Fibroblast of skin of left quadriceps (primary cell): ENCODE data around the gene TAB2.
"Not testable (repeated sequence)": the region's sequence is repeated elsewhere in the genome, so short reads cannot be mapped to it uniquely, and the experiment has no call there.

ENCODE experiments used
- DNase-seq, 2 experiments: peaks; one replicate each; pipeline ENCODE4 v3.0.0-alpha.2; 2013; ENCODE audit warnings: low read depth in 2 of 2

Gene TAB2

DNA sequence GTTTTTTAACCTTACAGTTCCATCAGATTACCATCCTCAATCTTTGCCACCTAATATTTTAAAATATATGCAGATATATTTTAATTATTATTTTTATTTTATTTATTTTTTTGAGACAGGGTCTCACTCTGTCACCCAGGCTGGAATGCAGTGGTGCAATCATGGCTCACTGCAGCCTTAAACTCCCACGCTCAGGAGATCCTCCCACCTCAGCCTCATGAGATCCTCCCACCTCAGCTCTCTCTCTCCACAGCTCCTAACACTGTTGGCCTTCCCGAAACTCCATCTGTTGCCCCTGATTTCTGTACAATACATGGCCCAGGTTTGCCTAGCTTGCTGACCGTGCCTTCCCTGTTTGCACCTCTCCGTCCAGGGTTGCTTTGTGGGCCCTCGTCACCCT, 4.4 kb upstream of the TAB2 start:
- DNase-seq, result no peak

DNA sequence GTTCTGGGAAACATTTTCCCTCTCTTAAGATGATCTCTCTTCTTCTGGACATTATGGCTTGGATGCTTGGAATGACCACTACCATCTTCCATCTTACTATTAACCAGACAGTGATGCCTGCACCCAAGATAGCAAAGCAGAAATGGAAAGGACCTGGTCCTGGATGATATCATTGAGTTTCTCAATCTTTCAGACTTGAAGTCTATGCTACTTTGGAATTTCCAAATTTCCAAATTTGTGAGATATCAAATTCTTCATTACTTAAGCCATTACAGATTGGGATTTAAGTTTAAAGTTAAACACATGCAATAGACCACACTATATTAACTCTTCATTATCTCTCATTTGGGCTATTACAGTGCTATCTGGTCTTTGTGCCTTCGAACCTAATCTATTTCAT, 3.7 kb upstream of the TAB2 start:
- no peak for DNase-seq

DNA sequence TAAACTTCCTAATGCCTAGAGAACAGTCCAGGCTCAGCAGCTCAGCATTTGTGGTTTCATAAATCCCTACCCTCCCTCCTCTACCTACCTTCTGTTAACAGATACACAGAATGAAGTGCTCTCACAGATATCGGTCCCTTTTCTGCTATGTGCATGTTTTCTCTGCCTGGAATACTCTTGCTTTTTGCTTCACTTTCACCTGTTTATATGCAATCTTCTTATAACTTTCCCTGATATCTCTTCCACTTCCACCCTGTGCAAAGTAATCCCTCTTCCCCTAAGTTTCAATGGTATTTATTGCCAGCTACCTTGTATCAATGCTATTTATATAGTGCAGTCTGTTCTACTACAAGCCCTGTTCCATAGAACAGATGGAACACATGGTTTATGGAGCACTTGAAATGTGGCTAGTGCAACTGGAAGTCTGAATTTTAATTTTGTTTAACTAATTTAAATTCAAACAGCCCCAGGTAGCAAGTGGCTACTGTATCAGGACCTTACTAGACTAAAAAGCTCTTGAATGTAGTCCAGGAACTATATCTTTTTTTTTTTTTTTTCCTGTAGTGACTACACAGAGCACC, 3.1 kb upstream of the TAB2 start:
- no peak for DNase-seq

DNA sequence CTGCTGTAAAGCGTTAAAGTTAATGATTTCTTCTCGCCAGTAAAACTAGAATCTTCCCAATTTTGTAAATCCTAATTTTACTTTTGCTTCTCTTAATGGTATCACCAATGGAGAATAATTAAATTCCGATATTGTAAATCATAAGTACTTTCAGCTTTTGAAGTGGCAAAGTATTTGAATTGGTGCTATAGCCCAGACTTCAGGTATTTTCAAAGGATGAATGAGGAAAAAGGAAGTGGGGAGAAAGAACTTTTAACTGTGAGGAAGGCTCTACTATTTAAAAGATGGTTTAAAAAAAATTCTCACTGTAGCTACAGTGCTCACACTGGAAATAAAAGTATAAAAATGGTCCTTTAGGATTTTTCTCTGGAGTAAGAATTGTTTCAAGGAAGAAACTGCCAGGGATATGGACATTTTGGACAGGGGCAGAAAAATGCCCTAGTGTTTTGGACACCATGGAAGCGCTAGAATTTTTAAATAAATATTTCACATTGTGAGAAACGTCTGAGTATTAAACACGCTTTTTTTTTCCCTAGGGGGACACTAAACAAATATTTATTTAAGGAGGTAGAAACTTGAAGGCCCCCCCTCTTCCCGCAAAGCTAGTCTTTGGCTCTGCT, 1.3 kb upstream of the TAB2 start:
- DNase-seq, result no peak

DNA sequence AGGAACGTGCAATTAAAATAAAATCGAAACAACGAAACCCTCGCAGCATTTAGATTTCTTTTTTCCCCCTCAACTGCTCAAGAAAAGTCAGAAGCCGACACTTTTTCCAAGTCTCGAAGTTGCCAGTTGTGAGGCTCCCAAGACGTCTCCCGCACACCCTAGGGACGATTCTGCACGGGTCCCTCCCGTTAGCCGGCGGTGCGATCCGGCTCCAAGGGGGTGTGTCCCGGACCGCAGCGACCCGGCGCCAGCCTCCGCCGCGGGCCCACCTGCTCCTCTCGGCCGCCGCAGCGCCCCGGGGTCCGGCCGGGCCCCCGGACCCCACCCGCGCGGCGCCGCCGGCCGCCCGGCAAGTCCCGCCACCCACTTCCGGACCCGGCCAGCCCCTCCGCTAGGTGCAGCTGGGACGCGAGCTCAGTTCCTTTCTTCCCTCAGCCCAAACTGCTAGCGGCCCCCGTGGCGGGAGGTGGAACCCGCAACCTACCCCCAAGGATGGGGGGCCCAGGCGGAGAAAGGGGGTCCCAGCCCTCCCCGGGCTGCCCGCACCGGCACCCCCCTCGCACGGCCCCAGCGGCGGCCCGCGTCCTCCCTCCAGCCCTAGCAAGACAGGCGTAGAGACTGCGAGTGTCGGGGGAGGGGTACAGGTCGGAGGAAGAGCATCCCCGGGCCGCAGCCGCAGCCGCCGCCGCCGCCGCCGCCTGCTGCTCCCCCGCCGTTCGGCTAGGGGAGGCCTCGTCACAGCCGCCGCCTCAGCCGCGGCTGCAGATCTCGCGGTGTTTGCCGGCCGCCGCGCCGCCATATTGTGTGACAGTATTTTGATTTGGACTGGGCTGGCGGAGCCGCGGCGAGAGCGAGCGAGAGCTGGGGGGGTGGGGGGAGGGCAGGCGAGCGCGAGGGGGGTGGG, 520 bp upstream of the TAB2 start:
- DNase-seq, result peak; percentile 90

DNA sequence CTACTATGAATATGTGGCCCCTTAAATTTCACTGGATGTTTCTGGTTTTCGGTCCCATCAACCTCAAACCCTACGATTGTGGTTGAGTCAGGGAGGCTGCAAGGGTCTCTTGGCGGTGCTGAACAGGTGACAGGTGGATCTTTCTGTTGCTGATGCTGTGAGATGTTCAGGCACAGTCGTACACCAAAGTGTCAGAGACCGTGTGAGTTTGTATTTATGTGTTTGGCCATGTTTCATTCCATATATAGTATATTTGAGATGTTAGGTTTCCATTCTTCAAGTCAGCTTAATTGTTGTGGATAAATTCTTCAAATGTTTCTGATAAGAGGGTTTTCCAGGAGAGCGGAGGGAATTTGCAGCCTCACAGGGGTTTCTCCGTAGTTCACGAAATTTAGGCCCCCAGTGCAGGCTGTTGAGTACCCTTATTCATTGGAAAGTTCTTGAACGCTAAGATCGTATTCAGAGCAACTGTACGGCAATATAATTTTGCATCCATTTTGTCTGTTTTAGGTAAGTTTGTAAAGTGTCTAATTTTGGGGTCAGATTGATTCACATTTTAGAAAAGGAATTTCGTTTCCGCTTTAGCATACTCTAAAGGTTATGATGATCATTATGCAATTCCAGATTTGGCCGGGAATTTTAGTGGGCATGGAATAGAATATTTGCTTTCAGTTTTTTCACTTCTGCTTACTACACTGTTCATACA, 1.2 kb downstream of the TAB2 start:
- DNase-seq, result no peak

DNA sequence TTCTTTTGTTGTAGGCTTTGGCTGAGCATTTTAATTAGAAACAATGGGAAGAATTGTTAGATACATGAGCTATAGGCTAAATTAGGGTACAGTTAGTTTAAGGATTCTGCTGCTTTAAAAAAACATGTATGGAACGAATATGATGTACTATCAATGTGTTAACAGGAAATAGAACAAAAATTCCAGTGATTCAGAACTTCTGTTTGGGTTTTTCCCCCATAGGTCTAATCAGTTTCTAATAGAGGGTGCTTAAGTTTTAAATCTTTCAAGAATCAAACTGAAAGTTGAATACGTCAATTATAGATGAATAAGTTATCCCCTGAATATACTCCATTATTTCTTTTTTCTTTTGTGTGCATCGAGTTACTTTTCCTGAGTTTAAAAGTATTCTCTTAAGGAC, 1.9 kb downstream of the TAB2 start:
- DNase-seq, result no peak

DNA sequence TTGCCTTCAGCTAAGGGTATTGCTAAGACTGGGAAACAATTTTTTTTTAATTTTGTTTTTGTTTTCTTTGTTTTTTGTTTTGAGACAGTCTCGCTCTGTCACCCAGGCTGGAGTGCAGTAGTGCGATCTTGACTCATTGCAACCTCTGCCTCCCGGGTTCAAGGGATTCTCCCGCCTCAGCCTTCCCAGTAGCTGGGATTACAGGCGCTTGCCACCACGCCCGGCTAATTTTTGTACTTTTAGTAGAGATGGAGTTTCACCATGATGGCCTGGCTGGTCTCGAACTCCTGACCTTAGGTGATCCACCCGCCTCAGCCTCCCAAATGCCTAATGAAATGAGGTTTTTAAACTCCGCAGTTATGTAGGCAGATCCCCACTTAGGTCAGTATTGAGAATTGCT, 2.5 kb downstream of the TAB2 start:
- not testable (repeated sequence) for DNase-seq

DNA sequence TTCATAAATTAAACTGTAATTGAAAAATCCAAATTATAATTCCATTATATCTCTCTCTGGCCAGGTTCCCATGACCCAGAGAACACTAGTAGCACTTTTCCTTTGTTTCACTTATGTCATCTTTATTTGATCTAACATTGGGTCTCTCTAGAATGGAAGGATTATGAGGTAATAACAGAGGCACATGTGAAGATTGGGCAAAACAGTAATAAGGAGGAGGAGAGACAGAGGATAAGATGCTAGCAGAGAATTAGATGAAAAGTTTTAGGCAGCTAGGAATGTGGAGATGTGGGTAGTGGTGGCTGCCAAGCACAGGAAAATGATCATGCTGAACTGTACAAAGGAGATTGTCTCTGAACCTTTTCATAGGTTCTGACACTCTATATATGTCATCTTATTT, 3.3 kb downstream of the TAB2 start:
- no peak for DNase-seq

DNA sequence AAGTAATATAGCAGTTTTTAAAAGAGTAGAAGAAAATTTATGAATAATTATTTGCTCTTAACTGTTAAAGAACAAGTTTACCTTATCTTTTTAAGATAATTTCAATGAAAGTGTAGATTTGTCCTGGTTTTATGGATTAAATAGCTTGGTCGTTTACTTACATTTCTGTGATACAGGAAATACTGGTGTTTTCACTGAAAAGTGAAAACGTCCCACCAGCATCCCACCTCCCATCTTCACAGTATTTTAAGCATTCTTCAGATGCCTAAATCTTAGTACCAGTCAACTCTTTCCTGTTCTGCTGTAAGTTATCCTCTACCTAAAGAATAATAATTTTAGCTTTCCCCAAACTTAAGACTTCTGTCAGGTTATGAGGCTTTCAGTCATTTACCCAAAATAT, 5.8 kb downstream of the TAB2 start:
- no peak for DNase-seq

DNA sequence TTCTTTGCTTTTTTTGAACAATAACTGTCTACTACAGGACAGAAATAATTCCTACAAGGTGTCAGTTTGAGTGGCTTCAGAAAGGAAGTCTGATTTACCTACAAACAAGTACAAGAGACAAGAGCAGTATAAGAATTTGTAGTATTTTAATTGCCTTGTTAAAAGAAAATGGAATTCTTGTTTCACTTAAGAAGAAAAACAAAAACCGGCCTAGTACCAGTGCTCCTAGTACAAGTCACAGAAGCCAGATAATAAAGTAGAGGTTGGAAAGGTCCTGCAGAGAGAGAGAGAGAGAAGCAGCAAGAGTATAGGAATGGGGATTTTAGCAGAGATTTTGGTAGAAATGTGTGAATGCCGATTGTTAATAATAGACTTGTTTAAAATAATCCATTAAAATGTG, 6.4 kb downstream of the TAB2 start:
- DNase-seq, result no peak

DNA sequence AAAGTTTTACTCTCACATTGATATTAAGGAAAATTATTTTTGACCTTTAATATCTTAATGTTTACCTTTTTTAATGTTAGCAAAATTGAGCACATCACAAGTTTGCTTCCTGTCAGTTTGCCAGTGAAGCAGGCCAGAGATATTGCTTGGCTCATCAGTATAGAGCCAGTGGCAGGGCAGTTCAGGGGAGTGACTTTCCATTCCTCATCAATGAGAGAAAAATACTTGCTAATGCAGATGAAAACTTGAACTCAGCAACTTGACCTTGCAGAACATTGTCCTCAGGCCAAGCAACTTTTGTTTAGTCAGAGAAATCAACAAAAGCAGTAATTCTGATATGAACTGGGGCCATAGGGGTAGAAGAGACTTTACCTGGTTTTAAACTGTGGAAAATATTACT, 6.9 kb downstream of the TAB2 start:
- DNase-seq, result no peak

DNA sequence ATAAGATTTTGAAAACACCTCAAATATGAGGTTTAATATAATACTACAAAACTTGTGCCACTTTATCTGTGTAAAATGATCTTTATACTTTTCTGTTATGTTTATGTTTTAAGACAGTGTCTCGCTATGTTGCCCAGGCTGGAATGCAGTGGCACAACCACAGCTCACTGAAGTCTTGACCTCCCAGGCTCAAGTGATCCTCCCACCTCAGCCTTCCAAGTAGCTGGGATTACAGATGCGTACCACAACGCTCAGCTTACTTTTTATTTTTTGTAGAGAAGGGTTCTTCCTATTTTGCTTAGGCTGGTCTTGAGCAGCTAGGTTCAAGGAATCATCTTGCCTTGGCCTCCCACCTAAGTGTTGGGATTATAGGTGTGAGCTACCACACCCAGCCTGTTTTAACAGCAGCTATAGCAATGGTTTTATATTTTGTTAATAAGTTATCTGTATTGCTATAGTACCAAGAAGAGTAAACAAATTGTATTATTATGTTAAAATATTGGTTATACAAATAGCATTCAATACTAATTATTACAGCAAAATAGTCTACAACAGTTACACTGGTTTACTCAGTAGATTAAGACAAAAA, 8.2 kb downstream of the TAB2 start:
- no peak for DNase-seq

DNA sequence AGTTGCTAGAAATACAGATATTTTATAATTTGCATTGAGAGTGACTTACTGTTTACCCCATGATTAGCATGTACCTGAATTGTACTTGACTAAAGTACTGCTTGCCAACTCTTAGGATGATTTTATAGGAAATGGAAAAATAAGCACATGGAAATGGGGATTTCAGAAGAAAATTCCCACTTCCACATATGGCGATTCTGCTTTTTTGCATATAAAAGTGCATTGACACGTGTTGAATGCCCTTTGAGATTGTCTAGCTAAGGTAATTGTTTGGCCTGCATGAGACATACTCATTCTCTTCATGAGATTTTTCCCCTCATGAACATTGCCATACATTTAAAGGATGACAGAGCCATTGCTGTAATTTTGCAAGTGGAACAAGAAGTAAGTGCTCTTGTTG, 10.1 kb downstream of the TAB2 start:
- DNase-seq, result no peak

DNA sequence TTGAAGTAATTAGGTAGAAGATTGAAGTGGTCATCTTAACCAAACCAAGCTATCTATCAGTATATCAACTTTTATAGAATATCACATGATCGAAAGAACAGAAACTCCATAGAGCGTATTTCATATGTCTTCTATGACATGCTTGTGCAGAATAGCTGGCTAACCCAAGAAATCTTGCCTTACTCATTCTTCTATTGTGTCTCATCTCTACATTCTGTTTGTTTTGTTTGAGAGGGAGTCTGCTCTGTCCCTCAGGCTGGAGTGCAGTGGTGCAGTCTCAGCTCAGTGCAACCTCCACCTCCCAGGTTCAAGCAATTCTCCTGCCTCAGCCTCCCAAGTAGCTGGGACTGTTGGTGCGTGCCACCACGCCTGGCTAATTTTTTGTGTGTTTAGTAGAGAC, 10.6 kb downstream of the TAB2 start:
- no peak for DNase-seq

DNA sequence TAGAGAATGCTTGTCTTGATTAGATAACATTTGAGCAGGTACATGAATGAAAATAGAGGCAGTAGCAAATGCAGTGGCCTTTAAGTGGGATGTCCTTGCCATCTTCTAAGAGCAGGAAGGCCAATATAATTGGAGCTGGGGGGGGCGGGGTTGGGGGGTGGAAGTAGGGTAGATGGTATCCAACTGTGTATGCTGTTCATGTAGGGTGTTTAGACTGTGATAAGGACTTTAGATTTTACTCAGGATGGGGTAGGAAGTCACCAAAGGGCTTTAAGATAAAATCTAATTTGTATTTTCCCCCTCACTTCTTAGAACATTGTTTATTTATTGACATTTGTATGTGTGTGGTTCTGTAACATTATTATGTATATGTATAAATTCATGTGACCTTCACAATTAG, 12.0 kb downstream of the TAB2 start:
- no peak for DNase-seq

DNA sequence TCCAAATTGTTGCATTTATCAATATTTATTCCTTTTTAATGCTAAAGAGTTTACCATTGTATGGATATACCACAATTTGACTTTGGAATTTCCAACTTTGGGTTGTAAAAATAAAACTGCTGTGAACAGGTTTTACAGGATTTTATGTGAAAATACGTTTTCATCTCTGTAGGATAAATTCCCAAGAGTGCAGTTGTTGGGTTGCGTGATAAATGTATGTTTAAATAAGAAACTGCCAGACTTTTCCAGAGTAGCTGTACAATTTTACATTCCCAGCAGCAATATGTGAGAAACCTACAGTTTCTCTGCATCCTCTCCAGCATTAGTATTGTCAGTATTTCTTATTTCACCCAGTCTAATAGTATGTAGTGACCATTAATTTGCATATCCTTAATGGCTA, 12.6 kb downstream of the TAB2 start:
- DNase-seq, result no peak

DNA sequence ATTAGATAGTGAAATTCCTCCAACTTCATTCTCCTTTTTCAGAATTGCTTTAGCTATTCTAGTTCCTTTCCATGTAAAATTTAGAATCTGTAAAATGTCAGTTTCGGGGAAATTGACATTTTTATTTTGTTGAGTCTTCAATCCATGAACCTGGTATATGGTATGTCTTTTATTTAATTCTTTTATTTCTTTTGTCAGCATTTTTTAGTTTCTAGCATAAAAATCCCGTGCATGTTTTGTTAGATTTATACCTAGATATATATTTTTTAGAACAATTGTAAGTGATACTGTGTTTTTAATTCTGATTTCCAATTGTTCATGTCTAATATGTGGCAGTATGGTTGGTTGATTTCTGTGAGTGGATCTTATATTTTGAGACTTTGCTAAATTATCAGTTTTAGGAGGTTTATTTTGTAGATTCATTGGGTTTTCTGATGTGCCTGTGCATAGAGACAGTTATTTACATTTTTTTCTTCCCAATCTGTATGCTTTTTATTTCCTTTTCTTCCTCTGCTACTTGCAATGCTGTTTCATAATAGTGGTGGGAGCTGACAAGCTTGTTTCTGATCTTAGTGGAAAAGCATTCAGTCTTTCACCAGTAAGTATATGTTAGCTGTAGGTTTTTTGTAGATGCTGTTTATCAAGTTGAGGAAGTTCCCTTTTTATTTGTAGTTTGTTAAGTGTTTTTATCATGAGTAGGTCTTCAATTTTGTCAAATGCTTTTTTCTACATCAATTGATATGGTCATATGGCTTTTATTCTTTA, 13.7 kb downstream of the TAB2 start:
- no peak for DNase-seq

DNA sequence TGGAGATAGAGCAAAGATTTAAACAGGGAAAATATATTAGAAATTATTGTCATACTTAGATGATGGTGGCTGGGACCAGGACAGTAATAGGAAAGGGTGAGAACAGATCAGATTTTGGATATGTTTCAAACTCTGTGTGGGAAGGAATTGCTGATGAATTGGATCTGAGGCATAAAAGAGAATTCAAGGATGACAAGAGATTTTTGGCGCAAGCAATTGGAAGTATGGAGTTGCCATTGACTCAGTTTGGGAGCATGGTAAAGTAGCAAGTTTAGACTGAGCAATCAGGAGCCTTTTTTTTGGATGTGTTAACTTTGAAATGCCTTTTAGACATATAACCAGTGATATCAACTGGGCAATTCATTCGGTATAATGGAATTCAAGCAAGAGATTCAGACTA, 14.4 kb downstream of the TAB2 start:
- DNase-seq, result no peak

DNA sequence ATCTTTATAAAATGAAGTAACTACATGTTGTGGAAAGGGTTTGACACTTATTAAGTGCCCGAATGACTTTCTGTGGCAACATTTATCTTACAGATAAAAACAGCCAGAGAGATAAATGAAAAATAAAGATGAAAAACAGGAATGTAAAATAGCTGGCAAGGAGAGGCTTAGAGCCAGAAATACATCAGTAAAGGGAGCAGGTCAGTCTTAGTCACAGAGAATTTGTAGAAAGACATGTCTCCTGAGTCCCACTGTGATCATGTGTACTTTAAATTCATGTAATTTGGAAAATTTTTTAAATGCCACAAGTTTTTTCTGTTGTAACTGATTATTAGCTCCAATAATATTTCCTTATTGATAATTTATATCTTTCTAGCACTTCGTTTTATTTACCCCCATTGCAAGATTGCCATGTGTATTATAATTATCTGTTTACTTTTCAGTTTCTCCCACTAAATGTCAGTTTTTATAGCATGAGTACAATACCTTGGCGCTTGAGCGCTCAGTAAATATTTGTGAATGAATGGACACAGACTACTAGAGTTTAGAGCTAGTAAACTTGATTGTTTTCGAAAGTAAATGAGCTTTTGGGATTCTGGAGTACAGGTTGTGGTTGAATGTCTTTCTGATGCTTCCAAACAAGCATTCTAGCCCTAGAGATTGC, 15.2 kb downstream of the TAB2 start:
- DNase-seq, result no peak

DNA sequence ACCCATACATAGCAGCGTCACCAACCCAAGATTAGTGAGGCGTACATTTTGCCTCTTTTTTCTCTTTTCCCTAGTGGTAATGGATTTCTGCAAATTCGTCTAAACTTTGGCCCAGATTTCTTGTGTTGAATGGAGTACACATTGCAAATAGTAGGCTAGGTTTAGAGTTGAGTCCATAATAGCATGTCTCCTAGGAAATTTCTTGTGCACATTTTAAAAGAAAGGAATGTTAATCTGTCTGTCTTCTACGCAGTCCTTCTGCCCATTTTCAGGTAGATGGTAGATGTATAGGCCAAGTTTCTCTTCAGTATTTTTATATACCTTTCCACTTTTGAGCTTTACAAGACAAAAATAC, 15.7 kb downstream of the TAB2 start:
- DNase-seq, result no peak
